Subcutaneous abdominal adipose tissue (tissue), 5 donors: ENCODE data around the gene ERAS.
A peak's percentile ranks its signal among the peaks of the same experiment; 100 is the strongest.

Experiments
- H3K27ac ChIP-seq: one replicate; pipeline ENCODE4 v1.7.0; 2013; ENCODE audit warnings: low read depth, mild to moderate bottlenecking, inconsistent platforms, low read length, moderate library complexity
- H3K27me3 ChIP-seq, 5 donors: one replicate each; pipeline ENCODE4 v1.7.0; 2013; ENCODE audit warnings: low read length in 5 of 5, inconsistent platforms in 1 of 5; ENCODE audit not compliant: control insufficient read depth in 5 of 5, insufficient read depth in 4 of 5
- H3K36me3 ChIP-seq, 5 donors: one replicate each; pipeline ENCODE4 v1.7.0; 2013; ENCODE audit warnings: low read length in 5 of 5; ENCODE audit not compliant: control insufficient read depth in 5 of 5, insufficient read depth in 5 of 5
- H3K4me1 ChIP-seq, 5 donors: one replicate each; pipeline ENCODE4 v1.7.0; 2013; ENCODE audit warnings: low read length in 5 of 5, mild to moderate bottlenecking in 3 of 5, moderate library complexity in 1 of 5; ENCODE audit not compliant: control insufficient read depth in 5 of 5, insufficient read depth in 5 of 5
- H3K4me3 ChIP-seq, 5 donors: one replicate each; pipeline ENCODE4 v1.7.0; 2013; ENCODE audit warnings: low read length in 5 of 5, low read depth in 1 of 5
- H3K9ac ChIP-seq, 5 donors: one replicate each; pipeline ENCODE4 v1.7.0; 2013; ENCODE audit warnings: low read length in 5 of 5, mild to moderate bottlenecking in 4 of 5, moderate library complexity in 3 of 5
- H3K9me3 ChIP-seq, 5 donors: one replicate each; pipeline ENCODE4 v1.7.0; 2013; ENCODE audit warnings: low read length in 5 of 5; ENCODE audit not compliant: control insufficient read depth in 5 of 5
- donor health status: healthy.
- donor health status: healthy.
- donor health status: healthy.
- donor health status: healthy.
- donor health status: healthy.

ERAS gene

GRCh38 chrX:48798318-48798717 lies 28.0 kb upstream of the ERAS start:
- H3K27me3 ChIP-seq, result peaks cover 0 to 22% (median 13%) of the 10 kb centered on the region in 5 donors
- no peak overlapping the region for H3K27ac ChIP-seq
- H3K4me3 ChIP-seq, result no peak overlapping the region
- H3K9ac ChIP-seq, result no peak overlapping the region
- no peaks in the 10 kb centered on the region for H3K36me3 ChIP-seq
- H3K9me3 ChIP-seq, result no peaks in the 10 kb centered on the region
- H3K4me1 ChIP-seq, result peaks cover 0 to 16% (median 11%) of the 10 kb centered on the region in 5 donors

GRCh38 chrX:48800574-48801279 lies 25.6 kb upstream of the ERAS start:
- Histone ChIP-seq H3K4me3 (peak overlapping the region; percentile 64 to 84 (median 73)), H3K9ac (peak overlapping the region in 3 of 5 donors; percentile 41 to 75 (median 46)), H3K9me3 (no peaks in the 10 kb centered on the region), H3K4me1 (peaks cover 0 to 16% (median 11%) of the 10 kb centered on the region in 5 donors), H3K36me3 (peaks cover 0 to 10% (median 8%) of the 10 kb centered on the region in 5 donors), H3K27ac (peak overlapping the region; percentile 51), H3K27me3 (peaks cover 0 to 13% (median 4%) of the 10 kb centered on the region in 5 donors)

GRCh38 chrX:48801280-48802088 lies 24.8 kb upstream of the ERAS start, which contains the start of gene HDAC6:
Gene HDAC6, plus strand, starts transcription at chrX:48802067. Its CDS starts 626 bp downstream, at chrX:48802693.
- Histone ChIP-seq H3K27ac (peak within 1 kb of the TSS; percentile 90), H3K4me3 (peak within 1 kb of the TSS; percentile 64 to 84 (median 78)), H3K36me3 (peaks cover 0 to 15% (median 11%) of the 10 kb centered on the region in 5 donors), H3K27me3 (peaks cover 0 to 9% (median 1%) of the 10 kb centered on the region in 5 donors), H3K9ac (peak within 1 kb of the TSS in 4 of 5 donors; percentile 63 to 86 (median 84)), H3K9me3 (no peaks in the 10 kb centered on the region), H3K4me1 (peaks cover 0 to 16% (median 11%) of the 10 kb centered on the region in 5 donors)

- peaks cover 5 to 20% (median 11%) of the 10 kb centered on the region in 5 donors for H3K36me3 ChIP-seq
- H3K9ac ChIP-seq, result peak overlapping the region in 4 of 5 donors; percentile 63 to 86 (median 84)
- peak overlapping the region; percentile 60 to 83 (median 72) for H3K4me3 ChIP-seq
- H3K27me3 ChIP-seq, result peaks cover 0 to 9% (median 3%) of the 10 kb centered on the region in 5 donors
- H3K9me3 ChIP-seq, result no peaks in the 10 kb centered on the region
- H3K4me1 ChIP-seq, result peaks cover 0 to 16% (median 11%) of the 10 kb centered on the region in 5 donors
- H3K27ac ChIP-seq, result peak overlapping the region; percentile 90
Observed at GRCh38 chrX:48802089-48802904, 24.0 kb upstream of the ERAS start.

GRCh38 chrX:48802905-48803200 lies 23.5 kb upstream of the ERAS start:
- Histone ChIP-seq H3K4me3 (peak overlapping the region; percentile 10 to 83 (median 72)), H3K27ac (peak overlapping the region; percentile 90), H3K9me3 (no peaks in the 10 kb centered on the region), H3K9ac (peak overlapping the region in 2 of 5 donors; percentile 63 to 86), H3K4me1 (peaks cover 0 to 16% (median 11%) of the 10 kb centered on the region in 5 donors), H3K27me3 (peaks cover 0 to 6% (median 3%) of the 10 kb centered on the region in 5 donors), H3K36me3 (peaks cover 5 to 22% (median 13%) of the 10 kb centered on the region in 5 donors)

GRCh38 chrX:48806081-48806480 lies 20.2 kb upstream of the ERAS start:
- H3K27ac ChIP-seq, result no peak overlapping the region
- no peak overlapping the region for H3K9ac ChIP-seq
- H3K27me3 ChIP-seq, result peaks cover 0 to 6% (median 3%) of the 10 kb centered on the region in 5 donors
- H3K9me3 ChIP-seq, result no peaks in the 10 kb centered on the region
- peaks cover 0 to 9% (median 5%) of the 10 kb centered on the region in 5 donors for H3K4me1 ChIP-seq
- H3K36me3 ChIP-seq, result peaks cover 12 to 32% (median 17%) of the 10 kb centered on the region in 5 donors
- no peak overlapping the region for H3K4me3 ChIP-seq

- Histone ChIP-seq H3K27me3 (peaks cover 0 to 7% (median 4%) of the 10 kb centered on the region in 5 donors), H3K4me3 (no peak overlapping the region), H3K27ac (no peak overlapping the region), H3K4me1 (no peaks in the 10 kb centered on the region), H3K9me3 (no peaks in the 10 kb centered on the region), H3K9ac (no peak overlapping the region), H3K36me3 (peaks cover 4 to 48% (median 39%) of the 10 kb centered on the region in 5 donors)
Observed at GRCh38 chrX:48813644-48814043, 12.7 kb upstream of the ERAS start.

GRCh38 chrX:48814722-48815121 lies 11.6 kb upstream of the ERAS start:
- no peak overlapping the region for H3K4me3 ChIP-seq
- no peaks in the 10 kb centered on the region for H3K4me1 ChIP-seq
- peaks cover 0 to 7% (median 4%) of the 10 kb centered on the region in 5 donors for H3K27me3 ChIP-seq
- H3K36me3 ChIP-seq, result peaks cover 0 to 54% (median 39%) of the 10 kb centered on the region in 5 donors
- H3K27ac ChIP-seq, result no peak overlapping the region
- H3K9me3 ChIP-seq, result no peaks in the 10 kb centered on the region
- no peak overlapping the region for H3K9ac ChIP-seq

GRCh38 chrX:48815266-48815665 lies 11.0 kb upstream of the ERAS start:
- Histone ChIP-seq H3K27me3 (peaks cover 0 to 8% (median 4%) of the 10 kb centered on the region in 5 donors), H3K4me3 (no peak overlapping the region), H3K4me1 (no peaks in the 10 kb centered on the region), H3K9ac (no peak overlapping the region), H3K27ac (no peak overlapping the region), H3K36me3 (peaks cover 0 to 60% (median 42%) of the 10 kb centered on the region in 5 donors), H3K9me3 (no peaks in the 10 kb centered on the region)
